T-helper 22 cell (primary cell): ENCODE results near the gene NEURL1B.

Experiments
- DNase-seq: peaks from one replicate; pipeline ENCODE4 v3.0.0-alpha.2; 2020; ENCODE audit warnings: low read depth

NEURL1B gene

DNA sequence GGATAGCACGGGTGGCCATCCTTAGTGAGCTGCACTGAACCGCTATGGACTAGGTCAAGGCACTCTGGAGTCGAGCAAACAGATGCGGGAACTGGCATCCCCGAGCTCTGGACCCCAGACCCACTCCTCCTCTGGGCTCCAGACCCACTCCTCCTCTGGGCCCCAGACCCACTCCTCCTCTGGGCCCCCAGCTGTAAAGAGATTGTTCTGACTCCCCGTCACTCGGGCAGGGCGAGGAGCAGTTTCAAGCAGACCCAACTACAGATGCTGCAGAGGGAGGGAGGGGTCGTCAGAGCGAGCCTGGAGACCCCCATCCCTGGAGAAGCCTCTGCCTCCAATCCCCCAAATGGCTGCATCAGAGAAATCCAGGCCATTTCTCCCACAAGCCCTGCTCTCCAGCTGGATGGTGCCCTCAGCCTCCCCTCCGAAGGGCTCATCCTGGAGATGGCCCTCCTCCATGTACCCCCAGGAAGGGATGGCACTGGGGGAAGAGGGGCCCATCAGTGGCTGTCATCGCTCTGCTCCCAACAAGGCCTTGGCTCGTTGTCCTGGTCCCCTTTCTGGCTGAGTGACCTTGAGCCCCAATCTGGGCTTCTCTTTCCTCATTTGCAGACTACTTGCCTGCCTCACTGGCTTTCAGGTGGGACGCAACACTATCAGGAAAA, 91.3 kb downstream of the NEURL1B start:
- DNase-seq, result no peak

DNA sequence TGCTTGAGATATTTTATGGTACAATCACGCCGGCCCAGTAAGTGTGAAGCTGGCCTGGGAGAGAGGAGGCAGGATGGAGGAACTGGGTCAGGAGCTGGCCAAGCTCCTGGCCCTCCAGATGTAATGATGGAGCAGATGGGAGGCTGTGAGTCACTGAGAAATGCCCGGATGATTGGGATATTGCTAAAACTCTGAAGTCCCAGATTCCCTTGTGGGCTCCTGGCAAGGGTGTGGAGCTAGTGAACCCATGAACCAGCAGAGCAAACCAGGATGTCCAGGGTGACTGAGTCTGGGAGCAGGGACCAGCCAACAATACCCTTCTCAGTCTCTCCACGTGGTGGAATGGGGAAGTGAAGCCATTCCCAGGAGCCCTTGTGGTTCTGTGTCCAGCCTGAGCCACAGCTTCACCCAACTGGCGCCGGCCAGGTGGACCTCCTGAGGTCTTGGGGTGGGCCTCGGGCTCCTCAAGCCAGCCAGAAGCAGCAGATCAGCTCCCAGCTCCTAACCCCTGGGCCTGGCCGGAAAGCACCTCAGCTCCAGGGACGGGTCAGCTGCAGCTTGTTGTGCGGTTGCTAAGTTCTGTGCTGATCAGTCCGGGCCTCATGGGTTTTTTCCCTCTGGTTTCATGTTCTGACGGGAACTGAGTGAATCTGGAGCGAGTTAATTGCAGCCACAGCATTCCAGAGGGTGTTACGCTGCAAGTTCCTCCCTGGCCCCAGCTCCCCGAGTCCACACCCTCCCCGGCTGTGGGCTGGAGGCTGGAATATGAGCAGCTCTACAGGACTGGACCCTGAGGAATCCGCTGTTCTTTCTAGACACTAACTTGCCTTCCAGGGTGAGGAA, 92.3 kb downstream of the NEURL1B start:
- no peak for DNase-seq

DNA sequence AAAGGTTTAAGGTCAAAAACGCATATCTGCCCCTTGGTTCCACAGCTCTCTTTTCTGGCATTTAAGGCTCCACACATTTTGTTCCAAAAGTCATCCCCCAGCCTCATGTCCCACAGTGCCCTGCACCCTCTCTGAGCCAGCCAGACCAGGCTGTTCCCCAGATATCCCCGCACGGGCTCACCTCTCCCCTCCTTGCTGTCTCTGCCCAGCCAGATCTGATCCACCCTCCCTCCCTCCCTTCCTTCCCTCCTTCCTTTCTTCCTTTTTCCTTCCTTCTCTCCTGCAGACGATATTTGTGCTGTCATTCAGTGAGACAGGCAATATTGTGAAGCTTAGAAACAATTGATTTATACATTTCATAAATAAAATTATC, 92.9 kb downstream of the NEURL1B start:
- DNase-seq, result no peak

DNA sequence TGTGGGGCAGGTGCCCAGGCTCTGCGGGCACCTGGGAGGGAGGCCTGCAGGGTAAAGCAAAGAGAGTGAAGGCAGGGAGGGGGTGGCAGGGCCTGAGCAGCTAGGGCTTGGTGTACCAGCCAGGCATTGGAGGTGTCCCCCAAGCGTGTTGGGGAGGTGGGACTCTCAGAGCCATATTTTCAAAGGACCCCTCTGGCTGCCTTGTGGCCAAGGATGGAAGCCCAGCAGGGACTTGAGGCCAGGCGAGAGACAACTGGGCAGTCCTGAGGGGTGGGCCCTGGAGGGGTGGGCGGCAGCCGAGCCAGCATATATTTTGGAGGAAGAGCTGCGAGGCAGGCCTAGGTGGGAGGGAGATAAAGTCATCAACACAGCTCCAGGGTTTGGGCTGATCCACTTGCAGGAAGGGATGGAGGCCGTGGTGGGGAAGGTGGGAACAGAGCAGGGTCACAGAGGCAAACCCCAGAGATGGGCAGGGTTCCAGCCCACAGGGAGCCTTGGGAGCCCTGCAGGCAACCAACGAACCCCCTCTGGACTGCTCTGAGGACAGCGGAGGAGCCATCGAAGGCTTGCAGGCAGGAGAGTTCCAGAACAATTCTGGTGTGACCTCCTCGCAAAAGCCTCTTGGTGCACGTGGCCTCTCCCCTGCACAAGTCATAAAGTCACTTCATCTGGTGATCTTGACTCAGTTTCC, 94.2 kb downstream of the NEURL1B start:
- DNase-seq, result no peak

DNA sequence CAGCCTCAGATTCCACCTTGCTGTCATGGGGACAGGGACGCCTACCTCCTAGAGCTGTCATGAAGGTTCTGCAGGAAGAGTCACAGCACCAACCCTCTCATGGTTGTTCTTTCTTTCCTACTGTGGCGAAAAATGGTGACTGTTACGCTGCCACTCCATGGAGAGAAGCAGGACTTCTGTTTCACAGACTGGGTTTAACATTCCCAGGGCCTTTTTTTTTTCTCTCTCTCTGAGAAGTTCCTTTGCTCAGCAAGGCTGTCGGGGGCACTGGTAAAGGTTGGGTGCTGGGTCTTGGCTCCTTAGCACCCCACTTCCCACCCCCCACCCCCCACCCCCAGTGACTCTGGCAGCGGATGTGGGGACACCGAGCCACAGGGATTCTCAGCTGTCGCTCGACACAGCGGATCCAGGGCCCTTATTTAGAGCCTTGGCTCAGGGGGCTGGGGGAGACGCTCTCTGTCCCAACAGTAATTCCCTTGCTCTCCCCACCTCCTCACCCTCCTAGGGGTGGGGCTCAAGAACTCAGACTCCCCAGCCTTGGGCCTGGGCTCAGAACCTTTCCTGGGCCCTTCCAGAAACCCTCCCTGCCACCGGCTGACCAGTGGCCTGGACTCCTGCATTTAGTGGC, 95.6 kb downstream of the NEURL1B start:
- DNase-seq, result no peak

DNA sequence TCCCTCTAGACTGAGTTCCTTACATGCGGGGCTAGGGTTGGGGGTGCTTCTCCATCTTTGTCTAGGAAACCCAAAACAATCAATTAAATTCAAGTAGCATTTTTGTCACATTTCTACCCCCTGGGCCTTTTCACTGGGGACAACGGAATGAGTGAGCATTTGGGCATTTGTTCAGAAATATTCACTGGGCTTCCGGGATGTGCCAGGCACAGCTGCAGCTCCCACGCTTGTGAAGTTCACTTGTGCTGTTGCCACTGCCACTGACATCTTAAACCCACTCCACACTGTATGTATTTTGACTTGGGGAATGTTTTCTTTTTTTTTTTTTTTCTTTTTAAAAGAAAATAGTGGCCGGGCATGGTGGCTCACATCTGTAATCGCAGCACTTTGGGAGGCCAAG, 98.3 kb downstream of the NEURL1B start:
- no peak for DNase-seq

DNA sequence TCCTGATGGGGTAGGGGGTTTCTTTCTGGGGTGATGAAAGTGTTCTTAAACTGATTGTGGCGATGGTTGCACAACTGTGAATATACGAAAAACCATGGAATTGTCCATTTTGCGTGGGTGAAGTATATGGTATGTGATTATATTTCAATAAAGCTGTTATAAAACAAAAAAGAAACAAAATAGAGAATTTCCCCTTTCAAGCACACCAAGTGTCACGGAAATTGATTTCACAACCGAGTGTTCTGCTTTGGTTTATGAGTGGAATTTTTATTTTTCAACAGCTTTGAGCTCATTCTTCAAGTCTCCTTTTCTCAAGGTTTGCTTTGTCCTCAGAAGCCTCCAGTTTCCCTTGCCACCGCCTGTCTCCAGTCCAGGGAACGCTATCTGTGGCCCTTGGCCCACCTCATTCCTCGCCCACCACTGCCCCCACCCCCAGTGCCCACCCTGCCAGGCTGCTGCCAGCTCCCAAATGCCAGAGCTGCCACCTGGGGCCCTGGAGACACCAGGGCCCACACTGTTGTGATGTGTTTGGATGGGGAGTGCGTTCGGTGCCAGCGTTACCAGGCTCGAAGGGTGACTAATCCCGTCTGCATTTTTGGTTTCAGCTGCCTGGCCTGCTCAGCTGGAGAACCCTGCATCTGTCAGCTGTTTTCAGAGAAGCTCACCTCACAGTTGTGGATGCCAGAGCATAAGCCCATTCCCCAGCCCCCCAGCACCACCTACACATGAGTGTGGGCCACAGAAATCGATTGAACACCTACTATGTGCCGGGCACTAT, 99.6 kb downstream of the NEURL1B start:
- DNase-seq, result no peak
